GM19372 (cell line): Measurements from ENCODE around the gene TINAGL1.
"Not testable (repeated sequence)": the region's sequence is repeated elsewhere in the genome, so short reads cannot be mapped to it uniquely, and the experiment has no call there.

Experiments used
- ATAC-seq: cut with Tn5 transposase; IDR thresholded peaks from one replicate; pipeline ENCODE4 v1.9.1; 2021; ENCODE audit warnings: mild to moderate bottlenecking, low read depth, moderate library complexity; ENCODE audit not compliant: unreplicated experiment

The TINAGL1 gene

GRCh38 chr1:31583082-31583994 lies 7.0 kb downstream of the TINAGL1 start:
- ATAC-seq = no peak

DNA sequence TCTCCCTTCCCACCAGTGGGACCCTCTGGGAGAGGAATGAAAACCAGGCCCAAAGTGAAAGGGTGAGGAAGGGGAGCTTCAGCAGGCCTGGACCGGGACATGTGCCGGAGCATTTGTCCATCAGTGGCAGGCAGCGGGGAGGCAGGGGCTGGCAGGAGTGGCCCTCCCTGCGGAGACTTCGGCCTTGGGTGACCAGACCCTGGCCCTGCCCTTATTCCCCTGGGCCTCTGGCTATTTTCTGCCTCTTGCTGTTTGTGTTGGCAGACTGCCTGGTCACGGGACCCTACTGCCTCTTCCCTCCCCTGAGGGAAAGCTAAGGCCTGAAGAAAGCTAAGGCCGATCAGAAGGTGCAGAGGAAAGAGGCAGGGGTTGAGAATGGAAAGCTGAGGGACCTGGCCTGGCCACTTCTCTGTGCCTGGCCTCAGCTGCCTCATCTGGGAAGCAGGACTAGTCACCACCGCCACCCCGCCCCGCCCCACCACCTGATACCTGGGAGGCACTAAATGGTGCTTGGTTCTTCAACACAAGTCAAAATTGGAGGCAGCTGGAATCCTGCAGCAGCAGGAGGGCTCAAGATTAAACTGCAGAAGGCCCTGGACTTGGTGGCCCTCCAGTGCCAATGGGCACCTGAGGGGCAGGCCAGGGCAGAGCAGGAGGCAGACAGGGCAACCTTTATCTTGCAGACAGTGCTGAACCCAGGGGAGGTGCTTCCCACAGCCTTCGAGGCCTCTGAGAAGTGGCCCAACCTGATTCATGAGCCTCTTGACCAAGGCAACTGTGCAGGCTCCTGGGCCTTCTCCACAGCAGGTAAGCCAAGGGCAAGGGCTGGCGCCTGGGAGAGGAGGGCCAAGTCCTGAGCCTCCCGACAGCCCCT lies 7.9 kb downstream of the TINAGL1 start:
- ATAC-seq = no peak

- no peak for ATAC-seq
These were observed 8.8 kb downstream of the TINAGL1 start for GRCh38 chr1:31584869-31585735.

- no peak for ATAC-seq
These were observed 9.5 kb downstream of the TINAGL1 start for GRCh38 chr1:31585736-31586365.

- no peak for ATAC-seq
These were observed 10.3 kb downstream of the TINAGL1 start for GRCh38 chr1:31586376-31587327.

DNA sequence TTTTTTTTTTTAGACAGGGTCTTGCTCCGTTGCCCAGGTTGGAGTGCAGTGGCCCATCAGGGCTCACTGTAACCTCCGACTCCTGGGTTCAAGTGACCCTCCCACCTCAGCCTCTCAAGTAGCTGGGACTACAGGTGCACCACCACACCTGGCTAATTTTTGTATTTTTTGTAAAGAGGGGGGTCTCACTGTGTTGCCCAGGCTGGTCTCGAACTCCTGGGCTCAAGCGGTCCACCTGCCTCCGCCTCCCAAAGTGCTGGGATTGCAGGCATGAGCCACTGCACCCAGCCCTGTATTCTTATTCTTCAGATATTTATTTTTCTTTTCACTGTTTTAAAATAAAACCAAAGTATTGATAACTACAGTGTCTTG lies 11.0 kb downstream of the TINAGL1 start:
- not testable (repeated sequence) for ATAC-seq

DNA sequence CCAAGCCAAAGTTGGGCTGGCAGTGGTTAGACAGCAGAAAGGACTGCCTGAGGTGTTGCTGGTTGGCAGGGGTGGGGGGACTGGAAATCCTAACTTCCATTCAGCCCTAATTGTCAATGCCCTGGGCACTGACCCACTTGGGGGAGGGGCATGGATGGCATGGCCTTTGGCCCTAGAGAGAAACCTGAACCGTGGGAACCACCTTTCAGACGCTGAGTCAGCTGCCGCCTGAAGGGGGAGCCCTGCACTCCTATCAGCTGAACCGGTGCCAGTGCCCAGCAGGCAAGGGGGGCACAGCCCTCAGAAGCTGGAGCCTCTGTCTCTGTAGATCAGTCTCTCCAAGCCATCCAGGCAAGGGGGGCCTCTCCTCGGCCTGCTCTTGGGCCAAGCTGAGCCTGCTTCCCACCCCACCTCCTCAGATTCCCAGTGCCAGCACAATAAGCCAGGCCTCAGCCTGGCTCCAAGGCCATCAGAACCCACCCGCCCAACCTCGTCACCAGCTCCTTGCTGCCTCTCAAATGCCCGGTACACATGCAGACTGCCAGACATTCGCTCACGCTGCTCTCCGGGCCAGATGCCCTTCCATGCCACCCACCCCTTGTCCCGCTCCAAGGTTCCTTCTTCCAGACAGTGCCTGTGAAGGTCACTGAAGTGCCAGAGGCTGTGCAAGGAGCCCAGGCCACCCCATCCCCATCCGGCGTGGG lies 11.6 kb downstream of the TINAGL1 start:
- ATAC-seq = no peak

GRCh38 chr1:31588751-31589515 lies 12.6 kb downstream of the TINAGL1 start:
- ATAC-seq = no peak

GRCh38 chr1:31591425-31592093 lies 15.2 kb downstream of the TINAGL1 start:
- ATAC-seq = no peak

DNA sequence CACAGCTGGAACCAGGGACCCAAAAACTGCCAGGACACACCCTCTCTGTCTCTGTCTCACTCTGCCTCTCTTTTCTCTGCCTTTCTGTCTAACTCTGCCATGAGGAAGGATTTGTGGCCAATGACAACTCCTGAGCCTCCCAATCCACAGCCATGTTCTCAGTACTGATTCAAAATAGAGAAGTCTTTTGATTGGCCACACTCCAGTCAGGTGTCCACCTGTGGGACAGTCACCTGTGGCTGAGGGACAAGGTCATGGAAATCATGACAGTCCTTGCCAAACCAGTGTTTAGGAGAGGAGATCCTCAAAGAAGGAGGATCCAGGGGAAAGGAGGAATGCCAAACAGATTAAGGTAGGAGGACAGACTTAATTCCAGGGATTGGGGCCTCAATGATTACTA lies 15.8 kb downstream of the TINAGL1 start:
- no peak for ATAC-seq

DNA sequence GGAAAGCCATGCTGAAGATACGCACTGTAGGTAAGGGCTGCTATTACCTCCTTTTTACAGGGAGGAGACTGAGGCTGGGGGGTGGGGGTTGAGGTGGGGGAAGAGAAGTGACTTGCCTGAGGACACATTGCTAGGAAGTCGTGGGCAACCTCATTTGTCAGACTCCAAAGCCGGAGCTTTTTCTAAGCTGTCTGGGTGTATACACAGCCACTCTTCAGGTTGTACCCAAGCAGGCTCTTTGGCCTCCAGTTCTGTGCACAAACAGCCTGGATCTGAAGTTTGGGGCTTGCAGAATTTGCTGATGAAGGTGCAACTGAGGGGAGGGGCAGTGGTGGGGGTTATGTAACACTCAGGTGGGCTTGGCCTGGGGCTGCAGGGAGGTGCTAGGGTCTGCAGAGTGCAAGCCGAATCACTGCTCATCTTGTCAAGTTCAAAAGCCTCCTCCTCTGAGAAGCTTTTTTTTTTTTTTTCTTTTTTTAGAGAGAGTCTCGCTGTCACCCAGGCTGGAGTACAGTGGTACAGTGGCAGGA lies 16.9 kb downstream of the TINAGL1 start:
- no peak for ATAC-seq

- ATAC-seq = peak; percentile 64
These were observed 17.7 kb downstream of the TINAGL1 start for GRCh38 chr1:31593770-31594632.

- ATAC-seq = no peak
These were observed 19.8 kb downstream of the TINAGL1 start for GRCh38 chr1:31595836-31596736.

- no peak for ATAC-seq
These were observed 20.4 kb downstream of the TINAGL1 start for GRCh38 chr1:31596737-31597097.

DNA sequence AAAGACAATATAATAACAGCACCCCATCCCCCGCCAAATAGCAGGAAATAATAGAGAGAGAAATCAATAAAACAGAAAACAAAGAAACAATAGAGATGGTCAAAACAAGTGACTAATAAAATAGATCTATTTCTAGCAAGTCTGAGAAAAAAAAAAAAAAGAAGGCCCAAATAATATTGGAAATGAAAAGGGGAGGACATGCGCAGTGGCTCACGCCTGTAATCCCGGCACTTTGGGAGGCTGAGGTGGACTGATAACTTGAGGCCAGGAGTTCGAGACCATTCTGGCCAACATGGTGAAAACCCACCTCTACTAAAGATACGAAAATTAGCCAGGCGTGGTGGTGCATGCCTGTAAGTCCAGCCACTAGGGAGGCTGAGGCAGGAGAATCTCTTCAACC lies 22.7 kb downstream of the TINAGL1 start:
- no peak for ATAC-seq
